ENCODE data around the gene HRG. TPM values are rescaled to one million over a fixed set of nuclear protein-coding genes. Genes with fewer than 3 reads are reported as not detected.

HRG gene
- polyA plus RNA-seq, 1 donor (not counting 4 experiments of a cell fraction or from before 2014, with no cell fraction given): 0.03 TPM

GRCh38 chr3:186668426-186668825 lies 2.6 kb downstream of the HRG start:
- Histone ChIP-seq H3K36me3 (ENCODE audit: control insufficient read depth in 2 of 2, extremely low read depth in 1 of 2, insufficient read depth in 2 of 2, low read length in 2 of 2) (no peaks in the 10 kb centered on the region), H3K27ac (ENCODE audit: control insufficient read depth, insufficient read depth, low read length) (no peak overlapping the region), H3K4me1 (ENCODE audit: control insufficient read depth, extremely low read depth, insufficient read depth, low read length) (peaks cover 21% of the 10 kb centered on the region), H4K20me1 (ENCODE audit: control insufficient read depth, extremely low read depth, insufficient read depth, low read length) (no peaks in the 10 kb centered on the region), H3K27me3 (ENCODE audit: control insufficient read depth, extremely low read depth, insufficient read depth, low read length) (no peaks in the 10 kb centered on the region), H3K9me3 (ENCODE audit: control insufficient read depth, low read depth, low read length) (no peaks in the 10 kb centered on the region), H3K9me1 (ENCODE audit: control insufficient read depth, extremely low read depth, insufficient read depth, low read length) (no peaks in the 10 kb centered on the region), H3K79me2 (ENCODE audit: control insufficient read depth, insufficient read depth, low read length) (no peaks in the 10 kb centered on the region), H3K4me2 (ENCODE audit: control insufficient read depth, extremely low read depth, insufficient read depth, low read depth, low read length) (no peak overlapping the region), H3K9ac (ENCODE audit: control insufficient read depth, extremely low read depth, insufficient read depth, low read length) (no peak overlapping the region), H2AFZ (ENCODE audit: control insufficient read depth, low read length) (no peak overlapping the region), H3K4me3 (ENCODE audit: control insufficient read depth in 2 of 3, extremely low read depth in 1 of 3, insufficient read depth in 2 of 3, low read depth in 1 of 3, low read length in 3 of 3) (no peak overlapping the region)
- DNase-seq (ENCODE audit: low read depth, low spot score): no peak
- TF ChIP-seq EZH2 (IDR thresholded peaks at IDR 0.05; ENCODE audit: low read length) (no peak), CTCF (optimal IDR thresholded peaks at IDR 0.05 in 1 of 3, IDR thresholded peaks at IDR 0.05 in 1 of 3, conservative IDR thresholded peaks at IDR 0.05 in 1 of 3; ENCODE audit: extremely low read depth in 1 of 3, insufficient read depth in 2 of 3, low read length in 3 of 3) (no peak)
- FAIRE-seq: no peak
- dilution Hi-C loops (cut with MboI; ENCODE audit: extremely low pct_ligation_motif_present, low sequenced_read_pairs): no loop called here

- Histone ChIP-seq H4K20me1 (ENCODE audit: control insufficient read depth, extremely low read depth, insufficient read depth, low read length) (no peaks in the 10 kb centered on the region), H3K9ac (ENCODE audit: control insufficient read depth, extremely low read depth, insufficient read depth, low read length) (no peak overlapping the region), H3K4me2 (ENCODE audit: control insufficient read depth, extremely low read depth, insufficient read depth, low read depth, low read length) (peak overlapping the region; percentile 19), H3K9me1 (ENCODE audit: control insufficient read depth, extremely low read depth, insufficient read depth, low read length) (no peaks in the 10 kb centered on the region), H3K79me2 (ENCODE audit: control insufficient read depth, insufficient read depth, low read length) (no peaks in the 10 kb centered on the region), H3K27ac (ENCODE audit: control insufficient read depth, insufficient read depth, low read length) (peak overlapping the region; percentile 29), H3K9me3 (ENCODE audit: control insufficient read depth, low read depth, low read length) (no peaks in the 10 kb centered on the region), H3K4me3 (ENCODE audit: control insufficient read depth in 2 of 3, extremely low read depth in 1 of 3, insufficient read depth in 2 of 3, low read depth in 1 of 3, low read length in 3 of 3) (no peak overlapping the region), H3K36me3 (ENCODE audit: control insufficient read depth in 2 of 2, extremely low read depth in 1 of 2, insufficient read depth in 2 of 2, low read length in 2 of 2) (no peaks in the 10 kb centered on the region), H3K4me1 (ENCODE audit: control insufficient read depth, extremely low read depth, insufficient read depth, low read length) (peaks cover 21% of the 10 kb centered on the region), H3K27me3 (ENCODE audit: control insufficient read depth, extremely low read depth, insufficient read depth, low read length) (no peaks in the 10 kb centered on the region), H2AFZ (ENCODE audit: control insufficient read depth, low read length) (no peak overlapping the region)
- FAIRE-seq (peak; percentile 96), DNase-seq (ENCODE audit: low read depth, low spot score) (peak; percentile 50)
- no peak for TF ChIP-seq CTCF (optimal IDR thresholded peaks at IDR 0.05 in 1 of 3, IDR thresholded peaks at IDR 0.05 in 1 of 3, conservative IDR thresholded peaks at IDR 0.05 in 1 of 3; ENCODE audit: extremely low read depth in 1 of 3, insufficient read depth in 2 of 3, low read length in 3 of 3)
- no peak for TF ChIP-seq EZH2 (IDR thresholded peaks at IDR 0.05; ENCODE audit: low read length)
- dilution Hi-C loops (cut with MboI; ENCODE audit: extremely low pct_ligation_motif_present, low sequenced_read_pairs): no loop called here
Observed at GRCh38 chr3:186669378-186670084, 3.7 kb downstream of the HRG start.

All from keratinocyte (primary cell).